ENCODE data around the gene C1QTNF7. TPM values are rescaled to one million over a fixed set of nuclear protein-coding genes. Genes with fewer than 3 reads are reported as not detected.

Gene C1QTNF7
- total and polyA plus RNA-seq, 2 experiments from 2014 or later = not detected

DNA sequence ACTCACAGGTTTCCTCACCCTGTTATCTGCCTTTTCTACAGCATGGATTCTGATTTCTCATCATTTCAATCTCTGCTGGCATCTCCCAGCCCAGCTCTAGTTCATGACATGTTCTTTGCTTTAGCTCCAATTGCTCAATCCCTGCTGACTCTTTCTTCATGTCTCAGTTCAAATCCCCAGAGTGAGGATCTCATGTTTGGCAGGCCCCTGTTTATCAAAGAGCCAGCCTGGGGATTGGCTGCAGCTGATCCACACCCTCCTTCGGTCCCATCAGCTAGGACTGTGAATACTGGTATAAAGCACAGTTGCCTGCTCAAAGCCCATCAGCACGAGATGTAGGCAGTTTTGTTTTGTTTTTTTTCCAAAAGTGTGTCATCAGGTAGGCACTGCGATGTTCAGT is 27.5 kb downstream of the C1QTNF7 start:
- Histone ChIP-seq H3K27ac (no peak overlapping the region), H3K27me3 (no peaks in the 10 kb centered on the region), H3K36me3 (no peaks in the 10 kb centered on the region), H3K4me1 (ENCODE audit: low read depth) (peaks cover 8% of the 10 kb centered on the region), H3K9me3 (ENCODE audit: low read depth) (no peaks in the 10 kb centered on the region), H3K4me3 (no peak overlapping the region)
- TF ChIP-seq, protein P1, sequence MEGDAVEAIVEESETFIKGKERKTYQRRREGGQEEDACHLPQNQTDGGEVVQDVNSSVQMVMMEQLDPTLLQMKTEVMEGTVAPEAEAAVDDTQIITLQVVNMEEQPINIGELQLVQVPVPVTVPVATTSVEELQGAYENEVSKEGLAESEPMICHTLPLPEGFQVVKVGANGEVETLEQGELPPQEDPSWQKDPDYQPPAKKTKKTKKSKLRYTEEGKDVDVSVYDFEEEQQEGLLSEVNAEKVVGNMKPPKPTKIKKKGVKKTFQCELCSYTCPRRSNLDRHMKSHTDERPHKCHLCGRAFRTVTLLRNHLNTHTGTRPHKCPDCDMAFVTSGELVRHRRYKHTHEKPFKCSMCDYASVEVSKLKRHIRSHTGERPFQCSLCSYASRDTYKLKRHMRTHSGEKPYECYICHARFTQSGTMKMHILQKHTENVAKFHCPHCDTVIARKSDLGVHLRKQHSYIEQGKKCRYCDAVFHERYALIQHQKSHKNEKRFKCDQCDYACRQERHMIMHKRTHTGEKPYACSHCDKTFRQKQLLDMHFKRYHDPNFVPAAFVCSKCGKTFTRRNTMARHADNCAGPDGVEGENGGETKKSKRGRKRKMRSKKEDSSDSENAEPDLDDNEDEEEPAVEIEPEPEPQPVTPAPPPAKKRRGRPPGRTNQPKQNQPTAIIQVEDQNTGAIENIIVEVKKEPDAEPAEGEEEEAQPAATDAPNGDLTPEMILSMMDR (IDR thresholded peaks at IDR 0.05; ENCODE audit: low read depth, low read length) = no peak
- DNase-seq (ENCODE audit: low read depth in 1 of 2, low spot score in 1 of 2) = peak in 1 of 2 donors; percentile 89

DNA sequence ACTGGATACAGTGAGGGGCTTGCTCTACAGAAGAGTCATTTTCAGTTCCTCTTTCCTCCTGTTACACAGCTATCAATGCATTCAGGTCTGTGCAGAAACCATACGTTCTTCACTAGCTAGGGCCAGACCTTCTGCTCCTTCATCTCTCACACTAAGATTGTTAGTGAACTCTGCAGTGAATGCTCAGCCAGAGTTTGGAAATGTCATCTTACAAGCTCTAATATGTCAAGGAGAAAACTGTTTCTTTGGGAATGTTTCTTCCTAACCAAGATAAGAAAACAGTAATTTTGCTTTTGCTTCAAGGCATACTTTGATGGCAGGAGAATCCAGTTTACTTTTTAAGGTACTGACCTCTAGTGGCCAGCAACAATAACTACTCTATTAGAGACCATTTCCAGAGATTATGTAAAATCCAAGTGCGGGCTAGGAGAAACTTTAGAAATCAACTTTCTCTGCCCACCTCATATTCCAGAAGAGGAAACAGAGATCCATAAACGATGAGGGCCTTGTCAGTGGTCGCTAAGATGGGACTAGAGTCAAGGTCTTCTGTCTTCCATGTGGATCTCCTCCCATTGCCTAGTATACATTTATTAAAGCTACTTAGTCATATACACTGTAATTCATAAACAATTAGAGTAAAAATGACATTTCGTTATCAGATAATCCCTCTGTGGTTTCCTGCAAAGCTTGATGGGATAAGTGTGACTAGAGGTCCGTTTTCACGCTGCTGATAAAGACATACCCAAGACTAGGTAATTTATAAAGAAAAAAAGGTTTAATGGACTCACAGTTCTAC is 29.8 kb downstream of the C1QTNF7 start:
- Histone ChIP-seq H3K27me3 (no peaks in the 10 kb centered on the region), H3K4me3 (no peak overlapping the region), H3K9me3 (ENCODE audit: low read depth) (no peaks in the 10 kb centered on the region), H3K4me1 (ENCODE audit: low read depth) (no peaks in the 10 kb centered on the region), H3K27ac (peak overlapping the region; percentile 17), H3K36me3 (no peaks in the 10 kb centered on the region)
- TF ChIP-seq, protein P1 (IDR thresholded peaks at IDR 0.05; ENCODE audit: low read depth, low read length) = peak; percentile 74
- DNase-seq (ENCODE audit: low read depth in 1 of 2, low spot score in 1 of 2) = peak; percentile 64 to 84

DNA sequence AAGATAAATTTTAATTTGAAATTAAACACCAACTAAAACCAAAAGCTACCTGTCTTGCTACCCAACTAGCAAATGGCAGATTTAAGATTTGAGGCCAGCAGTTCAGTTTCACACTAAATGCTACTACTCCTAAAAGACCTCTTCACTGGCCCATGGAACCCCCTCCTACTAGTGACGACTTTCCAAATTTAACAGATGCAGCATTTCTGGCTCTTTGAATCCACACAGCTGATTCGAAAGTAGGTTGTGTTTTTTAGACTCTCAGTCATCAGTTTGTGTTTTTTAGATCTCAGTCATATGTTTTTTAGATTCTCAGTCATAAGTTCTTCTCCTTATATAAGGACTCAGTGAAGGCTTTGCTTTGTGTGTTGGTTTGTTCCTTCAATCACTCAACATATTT is 30.8 kb downstream of the C1QTNF7 start:
- H3K4me1 ChIP-seq (ENCODE audit: low read depth) = no peaks in the 10 kb centered on the region
- TF ChIP-seq, protein P1 (IDR thresholded peaks at IDR 0.05; ENCODE audit: low read depth, low read length) = no peak
- no peak overlapping the region for H3K27ac ChIP-seq
- no peaks in the 10 kb centered on the region for H3K36me3 ChIP-seq
- no peak overlapping the region for H3K4me3 ChIP-seq
- H3K27me3 ChIP-seq = no peaks in the 10 kb centered on the region
- no peak for DNase-seq (ENCODE audit: low read depth in 1 of 2, low spot score in 1 of 2)
- no peaks in the 10 kb centered on the region for H3K9me3 ChIP-seq (ENCODE audit: low read depth)

DNA sequence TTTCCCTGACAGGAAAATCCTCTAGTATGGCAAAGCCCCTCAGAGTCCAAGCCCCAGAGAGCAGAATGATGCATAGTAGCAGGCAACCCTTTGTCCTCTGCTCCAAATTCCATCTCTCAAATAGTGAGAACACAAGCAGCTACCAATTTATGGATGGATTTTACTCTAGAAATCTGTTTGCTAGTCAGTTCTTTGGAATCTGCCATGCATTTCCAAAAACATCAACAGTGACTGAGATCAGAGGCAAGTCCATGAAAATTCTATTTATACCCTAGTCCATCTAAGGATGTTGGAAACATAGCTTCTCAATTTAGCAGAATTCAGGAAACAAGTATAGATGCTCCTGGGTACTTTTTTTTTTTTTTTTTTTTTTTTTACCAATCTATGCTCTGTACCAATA is 31.9 kb downstream of the C1QTNF7 start:
- TF ChIP-seq, protein P1 (IDR thresholded peaks at IDR 0.05; ENCODE audit: low read depth, low read length) = no peak
- no peak overlapping the region for H3K27ac ChIP-seq
- DNase-seq (ENCODE audit: low read depth in 1 of 2, low spot score in 1 of 2) = no peak
- H3K4me1 ChIP-seq (ENCODE audit: low read depth) = no peaks in the 10 kb centered on the region
- no peaks in the 10 kb centered on the region for H3K9me3 ChIP-seq (ENCODE audit: low read depth)
- H3K27me3 ChIP-seq = no peaks in the 10 kb centered on the region
- no peak overlapping the region for H3K4me3 ChIP-seq
- no peaks in the 10 kb centered on the region for H3K36me3 ChIP-seq

DNA sequence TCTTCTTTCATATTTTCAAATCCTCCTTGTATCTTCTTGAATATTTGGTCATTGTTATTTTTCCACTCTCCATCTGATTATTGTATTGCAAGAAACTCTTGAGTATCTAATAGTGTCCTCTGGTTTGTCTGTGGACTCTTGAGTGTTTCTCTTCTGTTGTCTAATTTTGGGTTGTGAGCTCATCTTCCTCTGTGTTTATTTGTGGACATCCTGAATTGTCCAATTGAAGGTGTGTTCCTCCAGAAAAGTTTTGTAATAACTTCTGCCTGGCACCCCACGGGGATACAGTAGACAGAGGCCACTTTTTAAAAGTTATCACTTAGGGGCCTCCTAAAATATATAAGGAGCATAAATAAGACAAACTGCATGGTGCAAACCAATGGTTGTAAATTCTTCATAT is 38.8 kb downstream of the C1QTNF7 start:
- no peaks in the 10 kb centered on the region for H3K27me3 ChIP-seq
- H3K27ac ChIP-seq = no peak overlapping the region
- H3K9me3 ChIP-seq (ENCODE audit: low read depth) = no peaks in the 10 kb centered on the region
- TF ChIP-seq, protein P1 (IDR thresholded peaks at IDR 0.05; ENCODE audit: low read depth, low read length) = no peak
- H3K36me3 ChIP-seq = no peaks in the 10 kb centered on the region
- H3K4me1 ChIP-seq (ENCODE audit: low read depth) = peaks cover 14% of the 10 kb centered on the region
- H3K4me3 ChIP-seq = no peak overlapping the region
- DNase-seq (ENCODE audit: low read depth in 1 of 2, low spot score in 1 of 2) = no peak
